CD14-positive monocyte (primary cell): ENCODE data around the gene PANK2. TPM values are rescaled to one million over a fixed set of nuclear protein-coding genes. Genes with fewer than 3 reads are reported as not detected.

Experiments used
- DNase-seq, 3 donors: peaks; one replicate each; pipeline ENCODE4 v3.0.0-alpha.2; 2011 to 2022
- H2AFZ ChIP-seq: 2 replicates; pipeline ENCODE4 v1.6.0; 2012; ENCODE audit warnings: mild to moderate bottlenecking, low read depth, low read length, inconsistent platforms; ENCODE audit not compliant: insufficient read depth, poor library complexity, severe bottlenecking
- H3K27ac ChIP-seq, 2 donors: 1 replicate in 1 of 2; 2 replicates in 1 of 2; pipeline ENCODE4 v1.5.1; 2012 to 2013; ENCODE audit warnings: low read length in 2 of 2, control low read depth in 1 of 2, inconsistent platforms in 1 of 2, low read depth in 1 of 2, mild to moderate bottlenecking in 1 of 2
- H3K27me3 ChIP-seq, 2 donors: one replicate each; pipeline versions ENCODE4 v1.6.0 to v1.6.1; 2011 to 2013; ENCODE audit warnings: low read length in 2 of 2; ENCODE audit not compliant: control insufficient read depth in 2 of 2, insufficient read depth in 2 of 2
- H3K36me3 ChIP-seq, 2 donors: replicated peaks in 1 of 2; 1 replicate in 1 of 2; 2 replicates in 1 of 2; pipeline versions ENCODE4 v1.5.1 to v1.6.1; 2012 to 2013; ENCODE audit warnings: low read length in 2 of 2, control low read depth in 1 of 2, inconsistent platforms in 1 of 2, mild to moderate bottlenecking in 1 of 2; ENCODE audit not compliant: insufficient read depth in 2 of 2, control insufficient read depth in 1 of 2
- H3K4me1 ChIP-seq, 2 donors: 1 replicate in 1 of 2; 2 replicates in 1 of 2; pipeline versions ENCODE4 v1.5.1 to v1.6.1; 2012 to 2013; ENCODE audit warnings: low read length in 2 of 2, control low read depth in 1 of 2, inconsistent platforms in 1 of 2, mild to moderate bottlenecking in 1 of 2, moderate library complexity in 1 of 2; ENCODE audit not compliant: insufficient read depth in 2 of 2, control insufficient read depth in 1 of 2
- H3K4me2 ChIP-seq: replicated peaks from 2 replicates; pipeline ENCODE3; 2012; ENCODE audit warnings: low read length, moderate library complexity, mild to moderate bottlenecking; ENCODE audit not compliant: poor library complexity, severe bottlenecking; ENCODE audit errors: extremely low read depth
- H3K4me3 ChIP-seq, 3 experiments: fragments of 200-600 bp in 1 of 3; sonication (generic) in 1 of 3; replicated peaks in 1 of 3; 1 replicate in 2 of 3; 2 replicates in 1 of 3; pipeline ENCODE4 v1.5.1; 2011 to 2013; ENCODE audit warnings: low read length in 3 of 3, mild to moderate bottlenecking in 3 of 3, control low read depth in 2 of 3, low read depth in 2 of 3, inconsistent platforms in 1 of 3, moderate library complexity in 1 of 3
- H3K79me2 ChIP-seq: 2 replicates; pipeline ENCODE4 v1.6.0; 2012; ENCODE audit warnings: mild to moderate bottlenecking, control low read depth, inconsistent platforms, low read length, moderate library complexity; ENCODE audit not compliant: insufficient read depth
- H3K9ac ChIP-seq: 2 replicates; pipeline ENCODE4 v1.6.0; 2017; ENCODE audit warnings: low read length, mild to moderate bottlenecking; ENCODE audit not compliant: insufficient read depth, poor library complexity, severe bottlenecking
- H3K9me3 ChIP-seq, 2 donors: replicated peaks in 1 of 2; 1 replicate in 1 of 2; 2 replicates in 1 of 2; pipeline versions ENCODE4 v1.5.1 to v1.6.1; 2012 to 2013; ENCODE audit warnings: low read length in 2 of 2, control low read depth in 1 of 2; ENCODE audit not compliant: control insufficient read depth in 1 of 2, insufficient read depth in 1 of 2
- H4K20me1 ChIP-seq: 2 replicates; pipeline ENCODE4 v1.6.0; 2012; ENCODE audit warnings: mild to moderate bottlenecking, low read length, control low read depth, moderate library complexity; ENCODE audit not compliant: insufficient read depth
- H3K27ac Mint-ChIP-seq, 7 donors: one replicate each; pipeline ENCODE4 v1.8.0; 2020; ENCODE audit warnings: mild to moderate bottlenecking in 7 of 7, mixed read lengths in 7 of 7, moderate library complexity in 6 of 7, inconsistent platforms in 2 of 7
- H3K27me3 Mint-ChIP-seq, 3 donors: one replicate each; pipeline ENCODE4 v1.8.0; 2021 to 2022; ENCODE audit warnings: low read depth in 3 of 3, mild to moderate bottlenecking in 3 of 3, mixed read lengths in 3 of 3, moderate library complexity in 3 of 3, inconsistent platforms in 1 of 3
- H3K36me3 Mint-ChIP-seq, 2 donors: one replicate each; pipeline ENCODE4 v1.8.0; 2020; ENCODE audit warnings: mixed read lengths in 2 of 2, inconsistent platforms in 1 of 2, mild to moderate bottlenecking in 1 of 2
- H3K4me1 Mint-ChIP-seq: one replicate; pipeline ENCODE4 v1.8.0; 2020; ENCODE audit warnings: mild to moderate bottlenecking, mixed read lengths
- H3K4me3 Mint-ChIP-seq, 2 donors: one replicate each; pipeline ENCODE4 v1.8.0; 2020; ENCODE audit warnings: mild to moderate bottlenecking in 2 of 2, mixed read lengths in 2 of 2, moderate library complexity in 1 of 2
- H3K9me3 Mint-ChIP-seq, 7 donors: one replicate each; pipeline ENCODE4 v1.8.0; 2020 to 2022; ENCODE audit warnings: mixed read lengths in 7 of 7, mild to moderate bottlenecking in 6 of 7, moderate library complexity in 6 of 7, inconsistent platforms in 2 of 7
- WGBS: methylation state at CpG from one replicate; pipeline ENCODE4 v1.1.5; 2013; ENCODE audit warnings: missing lambda C conversion rate; ENCODE audit not compliant: insufficient coverage; 5-methylcytosine and 5-hydroxymethylcytosine counted together
- intact Hi-C, 2 donors: fragments of 100-400 bp; cut with micrococcal nuclease; formaldehyde crosslinking; loops; one replicate each; pipeline versions ENCODE4 v1.15.0 to v1.15.1; 2023
- polyA plus RNA-seq, 3 donors: library from polyadenylated mRNA; depleted of rRNA in 1 of 3; unstranded in 2 of 3; stranded (reverse) in 1 of 3; fragments of 300-500 nt in 2 of 3; fragments of >200 nt in 1 of 3; fragmentation: Illumina TruSeq in 2 of 3; gene quantifications; 1 replicate in 2 of 3; 2 replicates in 1 of 3; pipeline ENCODE4 v1.2.3, GENCODE V29; 2012 to 2021
- TF ChIP-seq, protein P1 (sequence below): fragments of 200-600 bp; IDR thresholded peaks from one replicate; pipeline ENCODE4 v1.8.0; 2022; ENCODE audit warnings: antibody characterized with exemption, mild to moderate bottlenecking

PANK2 gene
- polyA plus RNA-seq, 3 donors, result 36.8 to 65.7 (median 48.0) TPM

DNA sequence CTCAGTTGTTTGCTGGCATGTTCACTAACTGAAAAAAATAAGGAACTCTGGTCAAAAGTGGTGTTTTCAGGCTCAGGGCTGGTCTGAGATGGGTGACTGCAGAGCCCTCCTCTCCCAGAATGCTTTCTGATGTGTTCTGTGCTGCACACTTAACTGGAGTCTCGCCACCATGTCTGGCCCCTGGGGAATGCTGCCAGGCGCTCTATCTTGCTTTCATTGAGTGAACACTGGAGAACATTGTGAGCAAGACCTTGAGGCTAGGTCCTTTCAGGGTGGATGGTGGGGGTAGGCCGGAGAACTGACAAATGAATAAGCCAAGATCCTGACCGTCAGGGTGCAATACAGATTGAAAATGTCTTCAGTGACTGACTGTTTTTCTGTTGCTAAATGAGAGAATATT is 19.5 kb downstream of the PANK2 start:
- TF ChIP-seq, protein P1, sequence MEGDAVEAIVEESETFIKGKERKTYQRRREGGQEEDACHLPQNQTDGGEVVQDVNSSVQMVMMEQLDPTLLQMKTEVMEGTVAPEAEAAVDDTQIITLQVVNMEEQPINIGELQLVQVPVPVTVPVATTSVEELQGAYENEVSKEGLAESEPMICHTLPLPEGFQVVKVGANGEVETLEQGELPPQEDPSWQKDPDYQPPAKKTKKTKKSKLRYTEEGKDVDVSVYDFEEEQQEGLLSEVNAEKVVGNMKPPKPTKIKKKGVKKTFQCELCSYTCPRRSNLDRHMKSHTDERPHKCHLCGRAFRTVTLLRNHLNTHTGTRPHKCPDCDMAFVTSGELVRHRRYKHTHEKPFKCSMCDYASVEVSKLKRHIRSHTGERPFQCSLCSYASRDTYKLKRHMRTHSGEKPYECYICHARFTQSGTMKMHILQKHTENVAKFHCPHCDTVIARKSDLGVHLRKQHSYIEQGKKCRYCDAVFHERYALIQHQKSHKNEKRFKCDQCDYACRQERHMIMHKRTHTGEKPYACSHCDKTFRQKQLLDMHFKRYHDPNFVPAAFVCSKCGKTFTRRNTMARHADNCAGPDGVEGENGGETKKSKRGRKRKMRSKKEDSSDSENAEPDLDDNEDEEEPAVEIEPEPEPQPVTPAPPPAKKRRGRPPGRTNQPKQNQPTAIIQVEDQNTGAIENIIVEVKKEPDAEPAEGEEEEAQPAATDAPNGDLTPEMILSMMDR, result no peak
- no peaks in the 10 kb centered on the region for H3K9me3 ChIP-seq
- no peak overlapping the region for H3K4me2 ChIP-seq
- Mint-ChIP-seq H3K9me3 (no peaks in the 10 kb centered on the region), H3K27me3 (no peaks in the 10 kb centered on the region), H3K36me3 (peaks cover 50 to 61% of the 10 kb centered on the region in 2 donors), H3K4me3 (no peak overlapping the region), H3K4me1 (peaks cover 28% of the 10 kb centered on the region), H3K27ac (peak overlapping the region in 6 of 7 donors; percentile 32 to 72 (median 44))
- WGBS, result 95% methylated on average over 4 of the region's 4 CpGs
- H3K27ac ChIP-seq, result peak overlapping the region in 1 of 2 donors; percentile 18
- no peak overlapping the region for H3K9ac ChIP-seq
- no peak for DNase-seq
- H2AFZ ChIP-seq, result no peak overlapping the region
- intact Hi-C loops, result no loop called here
- peaks cover 99% of the 10 kb centered on the region for H4K20me1 ChIP-seq
- peaks cover 99% of the 10 kb centered on the region for H3K79me2 ChIP-seq
- no peaks in the 10 kb centered on the region for H3K27me3 ChIP-seq
- peaks cover 52 to 63% of the 10 kb centered on the region in 2 donors for H3K36me3 ChIP-seq
- peaks cover 8 to 16% of the 10 kb centered on the region in 2 donors for H3K4me1 ChIP-seq
- no peak overlapping the region for H3K4me3 ChIP-seq

DNA sequence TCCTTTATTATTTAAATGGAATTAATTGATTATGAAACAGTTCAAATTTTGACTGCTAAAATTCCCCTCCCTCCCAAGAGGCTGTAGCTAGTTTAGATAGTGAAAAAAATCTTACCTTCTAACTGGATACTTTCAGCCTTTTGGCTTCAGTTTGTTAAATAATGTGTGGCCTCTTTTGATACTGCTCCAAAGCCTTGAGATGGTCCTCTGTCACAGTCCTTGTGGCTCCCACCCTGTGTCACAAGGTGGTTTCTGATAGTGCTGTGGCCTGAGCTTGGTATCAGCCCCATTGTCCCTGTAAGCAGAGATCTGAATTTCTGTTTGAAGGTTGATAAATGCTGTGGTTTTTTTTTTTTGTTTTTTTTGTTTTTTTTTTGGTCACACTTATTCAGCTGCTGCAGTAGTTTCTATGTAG is 20.8 kb downstream of the PANK2 start:
- no peak overlapping the region for H3K4me2 ChIP-seq
- TF ChIP-seq, protein P1, result no peak
- H3K36me3 ChIP-seq, result peaks cover 64 to 76% of the 10 kb centered on the region in 2 donors
- H3K9me3 ChIP-seq, result no peaks in the 10 kb centered on the region
- Mint-ChIP-seq H3K4me3 (no peak overlapping the region), H3K9me3 (no peaks in the 10 kb centered on the region), H3K36me3 (peaks cover 59 to 71% of the 10 kb centered on the region in 2 donors), H3K27me3 (no peaks in the 10 kb centered on the region), H3K4me1 (peaks cover 18% of the 10 kb centered on the region), H3K27ac (peak overlapping the region in 4 of 7 donors; percentile 19 to 75 (median 68))
- peak overlapping the region in 1 of 2 donors; percentile 12 for H3K27ac ChIP-seq
- H3K9ac ChIP-seq, result no peak overlapping the region
- H2AFZ ChIP-seq, result no peak overlapping the region
- no peak for DNase-seq
- H4K20me1 ChIP-seq, result peaks cover 98% of the 10 kb centered on the region
- peaks cover 99% of the 10 kb centered on the region for H3K79me2 ChIP-seq
- no peaks in the 10 kb centered on the region for H3K27me3 ChIP-seq
- no peak overlapping the region for H3K4me3 ChIP-seq
- H3K4me1 ChIP-seq, result peaks cover 0 to 5% of the 10 kb centered on the region in 2 donors
- intact Hi-C loops, result no loop called here
